H1 (cell line): ENCODE data around the gene CTNND2. TPM values are rescaled to one million over a fixed set of nuclear protein-coding genes. Genes with fewer than 3 reads are reported as not detected.

ENCODE experiments used
- BCL11A ChIP-seq, 2 experiments: IDR thresholded peaks; one replicate each; pipeline ENCODE4 v1.6.1; 2011; ENCODE audit warnings: low read depth in 2 of 2, low read length in 2 of 2, mild to moderate bottlenecking in 2 of 2
- CBX8 ChIP-seq: fragments of 300-800, 300-1000 bp; sonication (generic); IDR thresholded peaks from 2 replicates; pipeline ENCODE4 v1.7.1; 2016; ENCODE audit warnings: low read depth, low read length, borderline replicate concordance
- CTBP2 ChIP-seq: IDR thresholded peaks from 2 replicates; pipeline ENCODE4 v1.7.0; 2011; ENCODE audit warnings: borderline replicate concordance, mild to moderate bottlenecking, moderate library complexity, mixed read lengths, low read length; ENCODE audit not compliant: insufficient read depth, insufficient read length
- EP300 ChIP-seq, 2 experiments: IDR thresholded peaks; 1 replicate in 1 of 2; 2 replicates in 1 of 2; pipeline ENCODE4 v1.6.1; 2011 to 2012; ENCODE audit warnings: low read depth in 2 of 2, low read length in 2 of 2, mild to moderate bottlenecking in 2 of 2, borderline replicate concordance in 1 of 2, inconsistent platforms in 1 of 2, moderate library complexity in 1 of 2
- GTF2F1 ChIP-seq: IDR thresholded peaks from 2 replicates; pipeline ENCODE4 v1.6.1; 2012; ENCODE audit warnings: low read depth, low read length, improper control_type of control experiment, borderline replicate concordance
- HDAC6 ChIP-seq: IDR thresholded peaks from one replicate; pipeline ENCODE4 v1.7.1; 2012; ENCODE audit warnings: low read depth, mild to moderate bottlenecking, inconsistent platforms, low read length, moderate library complexity
- JUND ChIP-seq: IDR thresholded peaks from 2 replicates; pipeline ENCODE4 v1.6.1; 2011; ENCODE audit warnings: mild to moderate bottlenecking, improper control_type of control experiment, low read length
- KDM1A ChIP-seq: fragments of 200-600, 300-600 bp; sonication (generic); IDR thresholded peaks from 2 replicates; pipeline ENCODE4 v1.7.1; 2016; ENCODE audit warnings: mild to moderate bottlenecking, low read length, borderline replicate concordance
- KDM5A ChIP-seq: fragments of 200-600 bp; IDR thresholded peaks from 2 replicates; pipeline ENCODE4 v1.7.1; 2012; ENCODE audit warnings: mild to moderate bottlenecking, low read length, inconsistent platforms, mixed read lengths
- PHF8 ChIP-seq: fragments of 200-600 bp; sonication (generic); conservative IDR thresholded peaks from 2 replicates; pipeline ENCODE4 v1.7.1; 2012; ENCODE audit warnings: low read depth, mild to moderate bottlenecking, inconsistent platforms, low read length, moderate library complexity
- POU5F1 ChIP-seq: IDR thresholded peaks from 2 replicates; pipeline ENCODE4 v1.6.1; 2011; ENCODE audit warnings: low read depth, mild to moderate bottlenecking, low read length, moderate library complexity
- RFX5 ChIP-seq: IDR thresholded peaks from 2 replicates; pipeline ENCODE4 v1.6.1; 2011; ENCODE audit warnings: low read depth, low read length, improper control_type of control experiment, borderline replicate concordance
- RXRA ChIP-seq: IDR thresholded peaks from 2 replicates; pipeline ENCODE4 v1.6.1; 2011; ENCODE audit warnings: low read depth, mild to moderate bottlenecking, low read length, moderate library complexity; ENCODE audit not compliant: insufficient read depth
- SAP30 ChIP-seq: fragments of 300-600 bp; sonication (generic); IDR thresholded peaks from 2 replicates; pipeline ENCODE4 v1.7.1; 2012; ENCODE audit warnings: low read length, moderate library complexity, mild to moderate bottlenecking, inconsistent platforms; ENCODE audit not compliant: insufficient read depth, insufficient replicate concordance
- SIRT6 ChIP-seq: IDR thresholded peaks from one replicate; pipeline ENCODE4 v1.7.1; 2012; ENCODE audit warnings: low read length, inconsistent platforms
- SRF ChIP-seq: IDR thresholded peaks from 2 replicates; pipeline ENCODE4 v1.6.1; 2011; ENCODE audit warnings: mild to moderate bottlenecking, low read depth, low read length, moderate library complexity
- TAF7 ChIP-seq: optimal IDR thresholded peaks from 2 replicates; pipeline ENCODE3; 2011; ENCODE audit warnings: low read depth, mild to moderate bottlenecking, inconsistent platforms, low read length, moderate library complexity, borderline replicate concordance
- YY1 ChIP-seq: IDR thresholded peaks from 2 replicates; pipeline ENCODE4 v1.6.1; 2011; ENCODE audit warnings: low read depth, mild to moderate bottlenecking, low read length
- ZNF274 ChIP-seq: IDR thresholded peaks from 2 replicates; pipeline ENCODE4 v1.7.0; 2012; ENCODE audit warnings: low read length, borderline replicate concordance; ENCODE audit errors: extremely low read depth
- polyA plus RNA-seq, 7 experiments: library from polyadenylated mRNA; depleted of rRNA in 3 of 7; stranded (reverse) in 5 of 7; unstranded in 2 of 7; fragments of >200 nt in 5 of 7; fragments of 200-250 nt in 2 of 7; gene quantifications; 1 replicate in 5 of 7; 2 replicates in 1 of 7; 4 replicates in 1 of 7; pipeline versions ENCODE4 v1.2.1 to v1.2.3, GENCODE V29; 2011 to 2013; ENCODE audit warnings: missing spikeins in 2 of 7, mixed read lengths in 2 of 7
- total RNA-seq: library from RNA; stranded (reverse); fragmentation: NEBNext Ultra II Directional; extraction: Animal tissue kit (Norgen Biotek cat#: 25700); gene quantifications from 2 replicates; pipeline ENCODE4 v1.2.1, GENCODE V29; 2021
- TF ChIP-seq, protein P1 (sequence below): IDR thresholded peaks from 2 replicates; pipeline ENCODE4 v1.6.1; 2012; ENCODE audit warnings: low read length, inconsistent platforms
- TF ChIP-seq, protein P2 (sequence below): IDR thresholded peaks from 2 replicates; pipeline ENCODE4 v1.6.1; 2012; ENCODE audit warnings: inconsistent platforms
- TF ChIP-seq, protein P3 (sequence below): IDR thresholded peaks from 2 replicates; pipeline ENCODE4 v1.6.1; 2011; ENCODE audit warnings: low read length, improper control_type of control experiment

Gene CTNND2
- total and polyA plus RNA-seq, 2 of the 8 experiments (the other 6 are each of a cell fraction or from before 2014, with no cell fraction given) = 7.4 to 14.2 TPM

DNA sequence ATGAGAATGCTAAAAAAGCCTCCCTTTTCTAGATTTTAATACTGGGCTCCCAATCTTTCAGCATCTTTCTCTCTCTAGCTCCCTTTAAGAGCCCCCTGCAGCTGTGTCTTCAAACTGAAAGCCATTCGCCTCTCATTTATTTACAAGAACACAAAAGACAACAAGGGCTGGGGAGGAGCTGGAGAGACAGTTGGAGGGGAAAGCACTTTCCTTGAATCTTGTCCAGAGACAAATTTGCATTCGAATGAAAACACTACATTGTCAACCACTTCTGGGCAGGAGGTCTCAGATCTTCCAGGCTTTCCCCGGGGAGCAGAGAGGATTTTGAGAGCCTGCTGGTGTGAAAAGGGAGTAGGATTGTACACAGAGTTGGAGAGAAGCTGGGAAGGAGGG is 518.3 kb downstream of the CTNND2 start (continued):
- no peak for TF ChIP-seq PHF8
- no peak for TF ChIP-seq TAF7
- TF ChIP-seq, protein P1, sequence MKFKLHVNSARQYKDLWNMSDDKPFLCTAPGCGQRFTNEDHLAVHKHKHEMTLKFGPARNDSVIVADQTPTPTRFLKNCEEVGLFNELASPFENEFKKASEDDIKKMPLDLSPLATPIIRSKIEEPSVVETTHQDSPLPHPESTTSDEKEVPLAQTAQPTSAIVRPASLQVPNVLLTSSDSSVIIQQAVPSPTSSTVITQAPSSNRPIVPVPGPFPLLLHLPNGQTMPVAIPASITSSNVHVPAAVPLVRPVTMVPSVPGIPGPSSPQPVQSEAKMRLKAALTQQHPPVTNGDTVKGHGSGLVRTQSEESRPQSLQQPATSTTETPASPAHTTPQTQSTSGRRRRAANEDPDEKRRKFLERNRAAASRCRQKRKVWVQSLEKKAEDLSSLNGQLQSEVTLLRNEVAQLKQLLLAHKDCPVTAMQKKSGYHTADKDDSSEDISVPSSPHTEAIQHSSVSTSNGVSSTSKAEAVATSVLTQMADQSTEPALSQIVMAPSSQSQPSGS = no peak
- TF ChIP-seq, protein P2, sequence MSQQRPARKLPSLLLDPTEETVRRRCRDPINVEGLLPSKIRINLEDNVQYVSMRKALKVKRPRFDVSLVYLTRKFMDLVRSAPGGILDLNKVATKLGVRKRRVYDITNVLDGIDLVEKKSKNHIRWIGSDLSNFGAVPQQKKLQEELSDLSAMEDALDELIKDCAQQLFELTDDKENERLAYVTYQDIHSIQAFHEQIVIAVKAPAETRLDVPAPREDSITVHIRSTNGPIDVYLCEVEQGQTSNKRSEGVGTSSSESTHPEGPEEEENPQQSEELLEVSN = no peak
- TF ChIP-seq JUND = no peak
- TF ChIP-seq, protein P3, sequence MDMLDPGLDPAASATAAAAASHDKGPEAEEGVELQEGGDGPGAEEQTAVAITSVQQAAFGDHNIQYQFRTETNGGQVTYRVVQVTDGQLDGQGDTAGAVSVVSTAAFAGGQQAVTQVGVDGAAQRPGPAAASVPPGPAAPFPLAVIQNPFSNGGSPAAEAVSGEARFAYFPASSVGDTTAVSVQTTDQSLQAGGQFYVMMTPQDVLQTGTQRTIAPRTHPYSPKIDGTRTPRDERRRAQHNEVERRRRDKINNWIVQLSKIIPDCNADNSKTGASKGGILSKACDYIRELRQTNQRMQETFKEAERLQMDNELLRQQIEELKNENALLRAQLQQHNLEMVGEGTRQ = no peak
- TF ChIP-seq EP300 (IDR thresholded peaks at IDR 0.05; ENCODE audit: borderline replicate concordance in 1 of 2, low read depth in 2 of 2, low read length in 2 of 2) = peak in 1 of 2 experiments; percentile 65; a peak in 1 of 3 replicates
- peak in 1 of 2 experiments; percentile 16 for TF ChIP-seq BCL11A (IDR thresholded peaks at IDR 0.05; ENCODE audit: low read depth in 2 of 2, low read length in 2 of 2)
- TF ChIP-seq RFX5 = no peak
- peak; percentile 42; the same call in 1 of the 2 replicates for TF ChIP-seq KDM1A
- TF ChIP-seq HDAC6 = no peak
- TF ChIP-seq KDM5A = no peak
- no peak for TF ChIP-seq SIRT6
- 0 out of 2 replicates have a peak, but pooled peaks have one; percentile 20 for TF ChIP-seq YY1
- TF ChIP-seq ZNF274 = no peak
- TF ChIP-seq RXRA = no peak
- TF ChIP-seq GTF2F1 = no peak
- TF ChIP-seq SRF = no peak
- TF ChIP-seq SAP30 = no peak
- no peak for TF ChIP-seq CBX8
- peak; percentile 28 for TF ChIP-seq CTBP2
- peak; percentile 95 for TF ChIP-seq POU5F1
